Measurements from ENCODE around the gene FMOD.
"Not testable (repeated sequence)": the region's sequence is repeated elsewhere in the genome, so short reads cannot be mapped to it uniquely, and the experiment has no call there.

Gene FMOD

DNA sequence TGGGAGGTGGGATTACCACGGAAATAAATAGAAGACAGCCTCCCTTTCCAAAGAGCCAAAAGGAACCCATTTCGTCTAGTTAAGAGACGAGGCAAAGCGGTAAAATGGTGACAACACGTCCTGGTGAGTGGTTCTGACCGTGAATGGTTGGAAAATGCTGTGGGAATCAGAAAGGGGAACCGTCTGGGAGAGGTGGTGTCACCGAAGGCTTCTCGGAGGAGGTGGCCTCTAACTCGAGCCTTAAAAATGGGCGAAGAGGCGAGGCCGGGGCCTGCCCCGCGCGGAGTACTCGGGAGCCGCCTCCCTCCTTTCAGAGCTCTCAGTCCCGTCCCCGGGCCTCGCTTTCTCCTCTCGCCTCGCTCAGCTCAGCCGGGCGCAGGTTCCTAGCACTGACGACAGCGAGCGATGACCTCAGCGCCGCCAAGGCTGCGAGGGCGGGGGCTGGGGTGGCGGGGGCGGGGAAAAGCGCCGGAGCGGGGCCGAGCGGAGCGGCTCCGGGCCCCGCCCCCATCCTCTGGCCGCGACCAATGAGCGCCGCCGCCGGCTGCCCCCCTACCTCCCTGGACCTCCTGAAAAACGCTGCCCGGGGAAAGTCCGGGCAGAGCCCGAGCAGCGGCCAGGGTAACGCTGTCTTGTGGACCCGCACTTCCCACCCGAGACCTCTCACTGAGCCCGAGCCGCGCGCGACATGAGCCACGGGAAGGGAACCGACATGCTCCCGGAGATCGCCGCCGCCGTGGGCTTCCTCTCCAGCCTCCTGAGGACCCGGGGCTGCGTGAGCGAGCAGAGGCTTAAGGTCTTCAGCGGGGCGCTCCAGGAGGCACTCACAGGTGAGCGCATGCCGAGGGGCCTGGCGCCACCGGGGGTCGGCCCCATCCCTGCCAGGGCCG is 45.8 kb downstream of the FMOD start, which contains the start of gene BTG2:
TSS of gene BTG2 (plus strand) at position 601 of the 890 bp plus-strand sequence. CDS start at position 689, 88 bp downstream.
- peak; percentile 96 for DNase-seq

- no peak for DNase-seq
Measured at GRCh38 chr1:203304391-203304918, 46.5 kb downstream of the FMOD start.

DNA sequence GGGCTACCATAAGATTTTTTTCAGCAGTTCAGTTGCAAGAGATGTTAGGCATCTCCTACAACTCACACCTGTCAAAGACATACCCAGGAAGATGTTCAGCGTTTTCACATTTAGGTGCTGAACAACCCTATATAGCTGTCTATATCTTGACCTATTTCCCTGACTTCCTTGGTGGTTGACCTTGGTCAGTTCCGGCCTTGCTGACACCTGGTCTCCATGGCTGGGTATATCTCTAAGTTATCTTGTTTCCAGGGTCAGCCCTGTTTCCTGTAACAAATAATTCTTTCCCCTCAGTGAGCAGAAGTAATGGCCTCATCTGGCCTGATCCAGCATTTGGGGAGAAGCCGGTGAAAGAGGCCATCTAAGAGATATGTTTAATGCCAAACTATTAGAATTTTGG is 48.0 kb downstream of the FMOD start:
- no peak for DNase-seq

DNA sequence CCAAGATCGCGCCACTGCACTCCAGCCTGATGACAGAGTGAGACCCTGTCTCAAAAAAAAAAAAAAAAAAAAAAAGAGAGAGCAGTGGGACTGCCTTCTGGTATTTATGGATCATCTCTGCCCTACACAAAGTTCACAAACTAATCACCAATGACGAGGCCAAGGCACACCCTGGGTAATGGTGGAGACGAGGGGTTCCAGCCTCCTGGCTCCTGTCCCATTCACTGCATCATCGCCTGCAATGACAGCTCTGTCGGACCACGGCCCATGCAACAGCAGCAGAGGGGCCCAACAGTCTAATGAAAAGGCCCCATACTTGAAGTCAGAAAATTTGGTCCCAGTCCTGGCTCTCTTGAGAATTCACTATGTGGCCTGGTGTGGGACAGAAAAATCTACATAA is 48.5 kb downstream of the FMOD start:
- no peak for DNase-seq

- DNase-seq, result no peak
Measured at GRCh38 chr1:203301331-203301668, 49.6 kb downstream of the FMOD start.

- no peak for DNase-seq
Measured at GRCh38 chr1:203300441-203301330, 50.2 kb downstream of the FMOD start.

DNA sequence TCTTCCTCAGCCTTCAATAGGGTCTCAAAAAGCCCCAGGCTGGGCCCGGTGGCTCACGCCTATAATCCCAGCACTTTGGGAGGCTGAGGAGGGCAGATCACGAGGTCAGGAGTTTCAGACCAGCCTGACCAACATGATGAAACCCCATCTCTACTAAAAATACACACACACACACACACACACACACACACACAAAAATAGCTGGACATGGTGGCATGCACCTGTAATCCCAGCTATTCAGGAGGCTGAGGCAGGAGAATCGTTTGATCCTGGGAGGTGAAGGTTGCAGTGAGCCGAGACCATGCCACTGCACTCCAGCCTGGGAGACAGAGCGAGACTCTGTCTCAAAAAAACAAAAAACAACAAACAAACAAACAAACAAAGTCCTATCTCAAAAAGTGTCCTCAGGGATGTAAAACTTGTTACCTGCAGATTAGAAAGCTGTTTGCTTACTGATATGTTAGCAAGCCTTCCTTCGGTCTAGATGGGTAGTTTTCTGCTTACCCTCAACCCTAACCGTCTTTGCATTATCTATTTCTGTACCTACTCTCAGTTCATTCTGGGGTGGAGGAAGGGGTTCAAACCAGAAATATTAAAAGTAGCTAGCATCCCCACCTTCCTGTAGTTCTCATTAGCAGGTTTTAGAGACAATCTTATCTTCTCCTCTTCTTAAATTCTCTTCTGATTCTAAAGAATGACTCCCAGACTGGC is 51.0 kb downstream of the FMOD start:
- DNase-seq, result not testable (repeated sequence)

DNA sequence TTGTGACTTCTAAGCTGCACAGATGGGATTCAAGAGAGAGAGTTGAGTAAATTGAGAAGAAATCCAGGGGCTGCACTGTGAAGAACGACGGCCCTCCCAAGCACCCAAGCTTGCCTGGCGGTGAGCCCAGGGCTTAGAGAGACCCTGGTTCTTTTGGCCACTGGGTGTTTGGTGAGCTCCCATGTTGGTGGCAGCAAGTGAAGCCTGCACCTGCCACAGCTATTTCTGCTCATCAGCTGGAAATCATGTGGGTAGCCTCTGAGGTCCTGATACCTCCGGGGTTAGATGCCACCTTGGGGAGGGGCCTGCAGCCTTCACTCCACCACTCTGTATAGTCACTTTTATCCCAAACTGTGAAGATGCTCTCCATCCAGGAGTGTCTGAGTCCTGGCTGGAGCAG is 51.8 kb downstream of the FMOD start:
- peak; percentile 50 for DNase-seq

GRCh38 chr1:203296460-203297073 is 54.4 kb downstream of the FMOD start:
- DNase-seq, result peak; percentile 64

GRCh38 chr1:203295796-203296195 is 55.1 kb downstream of the FMOD start:
- peak; percentile 59 for DNase-seq

DNA sequence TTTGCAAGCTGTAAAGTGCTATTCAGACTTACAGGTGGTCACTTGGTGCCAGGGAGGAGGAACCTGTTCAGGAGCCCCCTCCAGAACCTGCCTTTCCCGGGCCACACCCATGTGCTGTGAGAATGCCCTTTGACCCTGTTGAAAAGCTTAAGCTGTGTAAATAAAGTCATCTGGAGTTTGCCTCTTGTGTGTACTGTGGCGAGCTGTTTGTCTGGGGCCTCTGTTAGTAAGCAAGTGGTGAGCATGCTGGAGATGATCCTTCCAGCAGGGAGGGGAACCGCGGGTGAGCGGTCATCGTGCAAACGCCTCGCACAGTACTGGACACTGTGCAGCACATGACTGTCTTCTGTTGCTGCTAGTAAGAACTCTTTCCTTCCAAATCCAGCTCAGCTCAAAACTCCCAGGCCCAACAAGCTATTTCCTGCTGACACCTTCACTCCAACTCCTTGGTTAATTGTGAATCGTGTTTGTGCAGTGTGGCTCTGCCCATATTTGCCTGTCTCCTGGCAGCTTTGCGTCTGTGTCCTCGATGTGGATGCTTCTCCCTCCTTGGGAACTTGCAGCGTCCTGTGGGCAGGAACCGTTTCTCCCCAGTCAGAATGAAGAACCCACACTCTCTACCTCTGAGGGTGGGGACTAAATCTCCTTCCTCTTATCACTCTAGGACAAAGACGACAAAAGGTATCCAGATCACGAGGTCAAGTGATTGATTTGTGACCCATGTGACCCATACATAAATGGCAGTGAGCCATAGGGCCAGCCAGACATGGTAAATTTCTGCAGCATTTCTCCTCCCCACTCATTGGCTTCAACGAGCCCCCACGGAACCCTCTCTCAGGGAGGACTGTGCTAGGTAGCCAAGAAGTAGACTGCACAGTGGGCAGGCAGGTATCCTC is 59.5 kb downstream of the FMOD start:
- DNase-seq, result no peak

Data from femur (tissue), 1 donor.